ENCODE data around the gene LYPD6.

LYPD6 gene

DNA sequence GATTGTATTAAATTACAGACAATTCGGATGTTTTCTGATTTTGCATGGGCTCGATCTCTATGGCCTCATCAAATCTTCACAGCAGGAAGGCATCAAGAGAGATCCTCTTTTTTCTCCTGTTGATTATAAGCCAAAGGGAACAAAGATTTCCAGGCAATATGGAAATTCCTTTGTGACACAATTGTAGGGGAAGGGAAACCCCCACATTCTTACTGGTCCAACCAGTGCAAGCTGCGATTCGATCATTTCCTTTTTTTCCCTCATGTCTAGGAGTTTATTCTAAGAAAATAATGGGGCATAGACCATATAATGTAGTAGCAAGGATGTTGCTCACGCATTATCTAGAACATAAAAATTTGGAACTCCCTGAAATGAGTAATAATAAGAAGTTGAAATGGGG is 87.7 kb downstream of the LYPD6 start:
- no peak overlapping the region for H3K9ac ChIP-seq (ENCODE audit: low read length)
- no peak overlapping the region for H2AFZ ChIP-seq (ENCODE audit: low read length)
- DNase-seq = no peak
- H3K9me3 ChIP-seq (replicated peaks; ENCODE audit: insufficient read depth, low read length) = no peaks in the 10 kb centered on the region
- H3K79me2 ChIP-seq (ENCODE audit: low read length) = no peaks in the 10 kb centered on the region
- no peaks in the 10 kb centered on the region for H3K4me1 ChIP-seq (ENCODE audit: low read length)
- no peak overlapping the region for H3K4me3 ChIP-seq (ENCODE audit: low read length)
- TF ChIP-seq EZH2phosphoT487 (IDR thresholded peaks at IDR 0.05; ENCODE audit: low read length) (no peak), EZH2 (optimal IDR thresholded peaks at IDR 0.05; ENCODE audit: low read depth, low read length) (no peak)
- TF ChIP-seq, protein P1, sequence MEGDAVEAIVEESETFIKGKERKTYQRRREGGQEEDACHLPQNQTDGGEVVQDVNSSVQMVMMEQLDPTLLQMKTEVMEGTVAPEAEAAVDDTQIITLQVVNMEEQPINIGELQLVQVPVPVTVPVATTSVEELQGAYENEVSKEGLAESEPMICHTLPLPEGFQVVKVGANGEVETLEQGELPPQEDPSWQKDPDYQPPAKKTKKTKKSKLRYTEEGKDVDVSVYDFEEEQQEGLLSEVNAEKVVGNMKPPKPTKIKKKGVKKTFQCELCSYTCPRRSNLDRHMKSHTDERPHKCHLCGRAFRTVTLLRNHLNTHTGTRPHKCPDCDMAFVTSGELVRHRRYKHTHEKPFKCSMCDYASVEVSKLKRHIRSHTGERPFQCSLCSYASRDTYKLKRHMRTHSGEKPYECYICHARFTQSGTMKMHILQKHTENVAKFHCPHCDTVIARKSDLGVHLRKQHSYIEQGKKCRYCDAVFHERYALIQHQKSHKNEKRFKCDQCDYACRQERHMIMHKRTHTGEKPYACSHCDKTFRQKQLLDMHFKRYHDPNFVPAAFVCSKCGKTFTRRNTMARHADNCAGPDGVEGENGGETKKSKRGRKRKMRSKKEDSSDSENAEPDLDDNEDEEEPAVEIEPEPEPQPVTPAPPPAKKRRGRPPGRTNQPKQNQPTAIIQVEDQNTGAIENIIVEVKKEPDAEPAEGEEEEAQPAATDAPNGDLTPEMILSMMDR (IDR thresholded peaks at IDR 0.05; ENCODE audit: low read length) = no peak
- no peaks in the 10 kb centered on the region for H3K27me3 ChIP-seq (replicated peaks; ENCODE audit: insufficient read depth, low read length)
- H3K27ac ChIP-seq (ENCODE audit: low read length) = no peak overlapping the region
- H4K20me1 ChIP-seq (ENCODE audit: insufficient read depth, low read length) = no peaks in the 10 kb centered on the region
- H3K4me2 ChIP-seq (ENCODE audit: low read depth, low read length) = no peak overlapping the region
- H3F3A ChIP-seq (ENCODE audit: insufficient read depth, low read length) = no peaks in the 10 kb centered on the region
- no peaks in the 10 kb centered on the region for H3K9me2 ChIP-seq (replicated peaks; ENCODE audit: insufficient read depth, low read length)
- no peaks in the 10 kb centered on the region for H3K36me3 ChIP-seq (replicated peaks; ENCODE audit: insufficient read depth, low read length)

DNA sequence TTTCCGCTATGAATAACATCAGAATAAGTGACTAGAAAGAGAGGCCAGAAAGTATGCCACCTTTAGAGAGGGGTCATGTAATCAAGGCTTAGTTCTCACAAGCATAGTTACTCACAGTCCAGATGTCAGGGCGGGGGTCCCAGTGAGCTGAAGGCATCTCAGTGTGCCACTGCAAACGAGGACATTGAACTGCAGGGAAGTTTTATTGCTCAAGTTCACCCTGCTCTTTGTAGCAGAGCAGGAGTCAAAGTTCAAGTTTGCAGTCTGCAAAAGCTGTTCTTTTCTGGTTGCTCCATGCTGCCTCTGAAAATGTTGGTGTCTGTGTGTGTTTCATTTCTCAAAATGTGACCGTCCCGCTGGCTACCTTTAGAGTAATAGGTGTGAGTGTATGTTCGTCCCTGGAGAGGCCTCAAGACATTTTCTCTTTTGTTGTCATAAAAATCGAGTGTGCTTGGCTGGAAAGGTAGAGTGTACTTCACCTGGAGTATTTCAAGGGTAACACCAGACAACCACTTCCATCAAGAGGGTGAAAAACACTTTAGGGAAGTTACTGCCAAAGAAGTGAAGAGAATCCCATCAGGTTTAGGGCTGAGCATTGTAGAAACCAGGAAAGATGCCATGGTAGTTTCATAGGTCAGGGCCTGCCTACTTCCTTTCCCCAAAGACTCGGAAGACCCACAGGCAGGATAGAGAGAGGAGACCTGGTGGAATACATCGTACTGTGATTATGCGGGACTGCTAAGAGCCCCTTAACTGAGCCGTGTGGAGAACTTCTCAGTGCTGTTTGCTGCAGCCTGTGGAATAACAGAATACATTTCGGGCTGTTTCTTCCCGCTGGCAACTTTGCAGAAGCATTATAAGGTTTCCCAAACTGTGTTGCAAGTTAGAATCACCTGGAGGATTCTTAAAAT is 89.9 kb downstream of the LYPD6 start:
- H3K27ac ChIP-seq (ENCODE audit: low read length) = no peak overlapping the region
- no peaks in the 10 kb centered on the region for H3K27me3 ChIP-seq (replicated peaks; ENCODE audit: insufficient read depth, low read length)
- no peaks in the 10 kb centered on the region for H4K20me1 ChIP-seq (ENCODE audit: insufficient read depth, low read length)
- no peaks in the 10 kb centered on the region for H3K4me1 ChIP-seq (ENCODE audit: low read length)
- no peak overlapping the region for H3K4me3 ChIP-seq (ENCODE audit: low read length)
- H3K4me2 ChIP-seq (ENCODE audit: low read depth, low read length) = no peak overlapping the region
- no peak overlapping the region for H2AFZ ChIP-seq (ENCODE audit: low read length)
- H3K9ac ChIP-seq (ENCODE audit: low read length) = no peak overlapping the region
- no peak for TF ChIP-seq EZH2 (optimal IDR thresholded peaks at IDR 0.05; ENCODE audit: low read depth, low read length)
- no peaks in the 10 kb centered on the region for H3K9me3 ChIP-seq (replicated peaks; ENCODE audit: insufficient read depth, low read length)
- no peaks in the 10 kb centered on the region for H3F3A ChIP-seq (ENCODE audit: insufficient read depth, low read length)
- H3K36me3 ChIP-seq (replicated peaks; ENCODE audit: insufficient read depth, low read length) = no peaks in the 10 kb centered on the region
- no peaks in the 10 kb centered on the region for H3K9me2 ChIP-seq (replicated peaks; ENCODE audit: insufficient read depth, low read length)
- no peak for DNase-seq
- no peaks in the 10 kb centered on the region for H3K79me2 ChIP-seq (ENCODE audit: low read length)

DNA sequence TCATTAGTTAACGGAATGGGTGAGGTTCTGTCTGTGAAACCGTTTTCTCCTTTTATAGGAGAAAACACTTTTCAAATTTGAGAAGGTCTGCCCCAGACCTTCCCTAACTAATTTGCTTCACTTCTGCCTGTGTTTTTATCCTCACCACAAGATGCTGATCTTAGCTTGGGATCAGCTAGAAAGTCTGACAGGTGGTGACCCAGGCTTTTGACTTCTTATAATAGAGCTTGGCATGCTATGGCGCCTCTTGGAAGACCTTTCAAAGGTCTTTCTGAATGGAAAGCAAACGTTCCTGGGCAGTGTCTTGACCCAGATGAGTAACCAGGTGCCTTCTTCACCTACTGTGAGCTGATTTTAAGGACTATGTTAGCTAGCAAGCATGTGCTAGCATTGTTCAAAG is 91.4 kb downstream of the LYPD6 start:
- Histone ChIP-seq H3K9ac (ENCODE audit: low read length) (no peak overlapping the region), H4K20me1 (ENCODE audit: insufficient read depth, low read length) (no peaks in the 10 kb centered on the region), H3K9me2 (replicated peaks; ENCODE audit: insufficient read depth, low read length) (no peaks in the 10 kb centered on the region), H3K4me1 (ENCODE audit: low read length) (no peaks in the 10 kb centered on the region), H3K4me2 (ENCODE audit: low read depth, low read length) (no peak overlapping the region), H3K4me3 (ENCODE audit: low read length) (no peak overlapping the region), H3K27me3 (replicated peaks; ENCODE audit: insufficient read depth, low read length) (no peaks in the 10 kb centered on the region), H3K79me2 (ENCODE audit: low read length) (no peaks in the 10 kb centered on the region), H3K36me3 (replicated peaks; ENCODE audit: insufficient read depth, low read length) (no peaks in the 10 kb centered on the region), H3K9me3 (replicated peaks; ENCODE audit: insufficient read depth, low read length) (no peaks in the 10 kb centered on the region), H3F3A (ENCODE audit: insufficient read depth, low read length) (no peaks in the 10 kb centered on the region), H2AFZ (ENCODE audit: low read length) (no peak overlapping the region), H3K27ac (ENCODE audit: low read length) (no peak overlapping the region)
- DNase-seq = no peak
- TF ChIP-seq EZH2 (optimal IDR thresholded peaks at IDR 0.05; ENCODE audit: low read depth, low read length) = no peak
- no peak for TF ChIP-seq EZH2phosphoT487 (IDR thresholded peaks at IDR 0.05; ENCODE audit: low read length)
- TF ChIP-seq, protein P1 (IDR thresholded peaks at IDR 0.05; ENCODE audit: low read length) = no peak

Measured in MM.1S (cell line).